HepG2 (cell line): ENCODE data around the gene TTLL1. TPM values are rescaled to one million over a fixed set of nuclear protein-coding genes. Genes with fewer than 3 reads are reported as not detected.

Source experiments
- CTCF ChIP-seq: sonication (generic); formaldehyde crosslinking; IDR thresholded peaks from 2 replicates; pipeline ENCODE4 v1.5.0; 2020; ENCODE audit warnings: mild to moderate bottlenecking, missing genetic modification reagents, moderate library complexity
- EHMT2 ChIP-seq: fragments of 200-600 bp; sonication (generic); IDR thresholded peaks from 2 replicates; pipeline ENCODE4 v1.7.0; 2017; ENCODE audit warnings: antibody characterized with exemption, low read depth, low read length, borderline replicate concordance
- HES4 ChIP-seq: sonication (generic); formaldehyde crosslinking; IDR thresholded peaks from 2 replicates; pipeline ENCODE4 v1.9.0; 2021; ENCODE audit warnings: mild to moderate bottlenecking, missing genetic modification reagents, borderline replicate concordance
- HOXA9 ChIP-seq: sonication (generic); formaldehyde crosslinking; IDR thresholded peaks from 2 replicates; pipeline ENCODE4 v1.8.1; 2022; ENCODE audit warnings: missing genetic modification reagents, mild to moderate bottlenecking, moderate library complexity, borderline replicate concordance
- MIER2 ChIP-seq: IDR thresholded peaks from 2 replicates; pipeline ENCODE4 v1.6.1; 2016; ENCODE audit warnings: missing biosample characterization, missing genetic modification reagents
- PHF5A ChIP-seq: IDR thresholded peaks from one replicate; pipeline ENCODE4 v1.6.1; 2018; ENCODE audit warnings: low read depth, missing genetic modification reagents; ENCODE audit not compliant: unreplicated experiment
- THAP11 ChIP-seq: IDR thresholded peaks from 2 replicates; pipeline ENCODE4 v1.6.1; 2016; ENCODE audit warnings: missing biosample characterization, missing genetic modification reagents
- ZMYM3 ChIP-seq: sonication (generic); formaldehyde crosslinking; IDR thresholded peaks from 2 replicates; pipeline ENCODE4 v1.5.1; 2020; ENCODE audit warnings: mild to moderate bottlenecking, missing genetic modification reagents
- ZNF20 ChIP-seq: sonication (generic); formaldehyde crosslinking; IDR thresholded peaks from 2 replicates; pipeline ENCODE4 v1.4.0; 2020; ENCODE audit warnings: mild to moderate bottlenecking, moderate library complexity, missing genetic modification reagents
- ZNF235 ChIP-seq: sonication (generic); formaldehyde crosslinking; IDR thresholded peaks from 2 replicates; pipeline ENCODE4 v1.8.1; 2023; ENCODE audit warnings: mild to moderate bottlenecking, missing genetic modification reagents, borderline replicate concordance
- ZNF318 ChIP-seq: sonication (generic); formaldehyde crosslinking; IDR thresholded peaks from 2 replicates; pipeline ENCODE4 v1.4.0; 2020; ENCODE audit warnings: mild to moderate bottlenecking, missing genetic modification reagents
- ZNF460 ChIP-seq: sonication (generic); formaldehyde crosslinking; IDR thresholded peaks from 2 replicates; pipeline ENCODE4 v1.5.1; 2020; ENCODE audit warnings: missing genetic modification reagents, mild to moderate bottlenecking, borderline replicate concordance
- ZNF788 ChIP-seq: sonication (generic); formaldehyde crosslinking; IDR thresholded peaks from 2 replicates; pipeline ENCODE4 v1.5.0; 2020; ENCODE audit warnings: mild to moderate bottlenecking, missing genetic modification reagents, borderline replicate concordance
- ZSCAN21 ChIP-seq: sonication (generic); formaldehyde crosslinking; IDR thresholded peaks from 2 replicates; pipeline ENCODE4 v1.8.0; 2022; ENCODE audit warnings: mild to moderate bottlenecking, missing genetic modification reagents, moderate library complexity, borderline replicate concordance
- ZSCAN25 ChIP-seq: sonication (generic); formaldehyde crosslinking; IDR thresholded peaks from 2 replicates; pipeline ENCODE4 v1.8.0; 2022; ENCODE audit warnings: mild to moderate bottlenecking, missing genetic modification reagents
- polyA plus RNA-seq, 8 experiments: library from polyadenylated mRNA; depleted of rRNA in 3 of 8; stranded (reverse) in 7 of 8; unstranded in 1 of 8; fragments of >200 nt; fragmentation: Illumina TruSeq in 4 of 8; extraction: Trizol in 4 of 8; gene quantifications; 2 replicates each; pipeline versions ENCODE4 v1.2.1 to v1.2.3, GENCODE V29; 2011 to 2016; ENCODE audit warnings: low read depth in 4 of 8, missing spikeins in 1 of 8, mixed read lengths in 1 of 8; ENCODE audit not compliant: insufficient read depth in 1 of 8
- total RNA-seq, 5 experiments: library from RNA; depleted of rRNA; stranded (reverse); fragments of >200 nt; fragmentation: Illumina TruSeq; extraction: Trizol; gene quantifications; 2 replicates each; pipeline ENCODE4 v1.2.3, GENCODE V29; 2016; ENCODE audit warnings: low read depth in 1 of 5

Gene TTLL1
- total and polyA plus RNA-seq, 2 of the 13 experiments (the other 11 are each of a cell fraction or from before 2014, with no cell fraction given), result 1.6 to 5.3 TPM

- TF ChIP-seq ZNF318 (CRISPR knock-in tag) (no peak), MIER2 (no peak), ZSCAN25 (CRISPR knock-in tag) (no peak), CTCF (0 out of 2 replicates have a peak, but pooled peaks have one; percentile 2), ZNF235 (no peak), ZNF20 (CRISPR knock-in tag) (no peak), PHF5A (CRISPR knock-in tag) (no peak), ZNF460 (CRISPR knock-in tag) (peak; percentile 66; the same call in 1 of the 2 replicates), THAP11 (CRISPR knock-in tag) (no peak), EHMT2 (no peak), ZMYM3 (no peak), HOXA9 (CRISPR knock-in tag) (no peak), ZNF788 (CRISPR knock-in tag) (no peak), ZSCAN21 (CRISPR knock-in tag) (no peak), HES4 (CRISPR knock-in tag) (no peak)
These were observed 96.2 kb downstream of the TTLL1 start (continued) for GRCh38 chr22:42992886-42993479.
